Measurements from ENCODE around the gene IER5. TPM values are rescaled to one million over a fixed set of nuclear protein-coding genes. Genes with fewer than 3 reads are reported as not detected.

The IER5 gene
- polyA plus RNA-seq, 1 of the 3 experiments (the other 2 are of a cell fraction), result 52.9 TPM

- TF ChIP-seq POLR2AphosphoS5 (IDR thresholded peaks at IDR 0.05; ENCODE audit: low read depth, low read length) (peak; percentile 78; the same call in 1 of the 2 replicates), RXRA (IDR thresholded peaks at IDR 0.05; ENCODE audit: borderline replicate concordance, low read depth) (peak; percentile 75; the same call in 1 of the 2 replicates), FOSL2 (IDR thresholded peaks at IDR 0.05; ENCODE audit: borderline replicate concordance, low read depth) (peak; percentile 93), MEF2A (IDR thresholded peaks at IDR 0.05; ENCODE audit: borderline replicate concordance, low read depth) (peak; percentile 53; the same call in 1 of the 2 replicates), RAD21 (IDR thresholded peaks at IDR 0.05; ENCODE audit: low read length) (no peak), IRF3 (IDR thresholded peaks at IDR 0.05; ENCODE audit: low read depth, low read length) (no peak), YY1 (IDR thresholded peaks at IDR 0.05; ENCODE audit: low read depth) (no peak), RFX5 (IDR thresholded peaks at IDR 0.05; ENCODE audit: low read length) (no peak), NRF1 (IDR thresholded peaks at IDR 0.05; ENCODE audit: low read depth, low read length) (no peak), RCOR1 (IDR thresholded peaks at IDR 0.05; ENCODE audit: low read length) (no peak), EP300 (IDR thresholded peaks at IDR 0.05; ENCODE audit: borderline replicate concordance in 1 of 2, low read depth in 1 of 2, low read length in 1 of 2) (peak; percentile 47 to 88; a peak in 3 of 4 replicates)
- TF ChIP-seq, protein P1, sequence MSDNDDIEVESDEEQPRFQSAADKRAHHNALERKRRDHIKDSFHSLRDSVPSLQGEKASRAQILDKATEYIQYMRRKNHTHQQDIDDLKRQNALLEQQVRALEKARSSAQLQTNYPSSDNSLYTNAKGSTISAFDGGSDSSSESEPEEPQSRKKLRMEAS (IDR thresholded peaks at IDR 0.05; ENCODE audit: low read depth), result no peak
These were observed 11.8 kb downstream of the IER5 start (continued) for GRCh38 chr1:181100015-181100905.

GRCh38 chr1:181100934-181101333 lies 12.4 kb downstream of the IER5 start:
- Histone ChIP-seq H3F3A (replicated peaks; ENCODE audit: insufficient read depth) (peaks cover 68% of the 10 kb centered on the region), H3K4me1 (ENCODE audit: control insufficient read depth in 1 of 2, insufficient read depth in 2 of 2, low read depth in 1 of 2, low read length in 1 of 2) (peaks cover 84 to 85% of the 10 kb centered on the region in 2 experiments), H4K20me1 (ENCODE audit: insufficient read depth) (no peaks in the 10 kb centered on the region), H3K9ac (peak overlapping the region; percentile 70; the same call in 1 of the 2 replicates), H3K36me3 (replicated peaks in 1 of 2; ENCODE audit: control insufficient read depth in 1 of 2, insufficient read depth in 2 of 2, low read length in 1 of 2) (no peaks in the 10 kb centered on the region), H3K9me2 (no peaks in the 10 kb centered on the region), H3K4me2 (peak overlapping the region; percentile 99), H3K27me3 (ENCODE audit: insufficient read depth) (no peaks in the 10 kb centered on the region), H3K9me3 (no peaks in the 10 kb centered on the region), H3K27ac (ENCODE audit: low read depth in 2 of 2, low read length in 1 of 2) (peak overlapping the region; percentile 98 to 99), H2AFZ (ENCODE audit: low read depth) (no peak overlapping the region), H3K79me2 (ENCODE audit: insufficient read depth) (peaks cover 34% of the 10 kb centered on the region), H3K4me3 (ENCODE audit: low read depth in 2 of 2, low read length in 1 of 2) (no peak overlapping the region)
- ChIA-PET CTCF (interaction anchor here (2.0 kb wide), 1 partner anchor 11 kb away, joined by 4 read pairs; no protein-coding TSS in a partner anchor), POLR2A (interaction anchor here (2.3 kb wide), 1 partner anchor 12 kb away, joined by 7 read pairs; no protein-coding TSS in a partner anchor)
- WGBS (ENCODE audit: low lambda C conversion rate), result 77% methylated on average over 4 of the region's 4 CpGs
- DNase-seq, result no peak
- TF ChIP-seq MEF2A (IDR thresholded peaks at IDR 0.05; ENCODE audit: borderline replicate concordance, low read depth) (no peak), MXI1 (IDR thresholded peaks at IDR 0.05; ENCODE audit: low read depth, low read length) (no peak), RXRA (IDR thresholded peaks at IDR 0.05; ENCODE audit: borderline replicate concordance, low read depth) (no peak), RFX5 (IDR thresholded peaks at IDR 0.05; ENCODE audit: low read length) (no peak), TEAD4 (IDR thresholded peaks at IDR 0.05; ENCODE audit: borderline replicate concordance, insufficient read depth) (no peak), PBX3 (IDR thresholded peaks at IDR 0.05) (no peak), GATA2 (CRISPR knock-in tag; IDR thresholded peaks at IDR 0.05) (no peak), CHD2 (IDR thresholded peaks at IDR 0.05; ENCODE audit: low read length, partially characterized antibody) (no peak), IRF3 (IDR thresholded peaks at IDR 0.05; ENCODE audit: low read depth, low read length) (no peak), EP300 (IDR thresholded peaks at IDR 0.05; ENCODE audit: borderline replicate concordance in 1 of 2, low read depth in 1 of 2, low read length in 1 of 2) (no peak), ZBTB33 (IDR thresholded peaks at IDR 0.05; ENCODE audit: borderline replicate concordance, low read depth) (no peak), FOXJ3 (CRISPR knock-in tag; IDR thresholded peaks at IDR 0.05) (no peak), CTCF (IDR thresholded peaks at IDR 0.05) (no peak)
